SKM-1 (cell line): ENCODE measurements around the gene THRB.

Source experiments
- DNase-seq: peaks from one replicate; lab custom pipeline; 2025; ENCODE audit not compliant: unreplicated experiment; lab: John Stamatoyannopoulos, UW

The THRB gene

DNA sequence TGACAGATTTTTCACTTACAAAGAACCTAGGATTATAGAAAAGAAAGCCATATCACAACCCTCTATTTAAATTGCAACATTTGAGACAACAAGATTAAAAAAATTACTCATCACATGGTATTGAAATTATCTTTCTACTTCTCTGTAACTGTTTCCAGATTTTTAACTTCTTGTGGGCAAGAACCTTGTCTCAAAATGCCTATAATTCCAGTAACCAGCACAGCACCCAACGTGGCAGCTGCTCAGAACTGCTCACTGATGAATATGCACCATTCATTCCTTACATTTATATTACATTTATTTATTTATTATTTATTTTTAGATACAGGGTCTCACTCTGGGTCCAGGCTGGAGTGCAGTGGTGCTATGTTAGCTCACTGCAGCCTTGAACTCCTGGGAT, 216.1 kb downstream of the THRB start:
- no peak for DNase-seq

DNA sequence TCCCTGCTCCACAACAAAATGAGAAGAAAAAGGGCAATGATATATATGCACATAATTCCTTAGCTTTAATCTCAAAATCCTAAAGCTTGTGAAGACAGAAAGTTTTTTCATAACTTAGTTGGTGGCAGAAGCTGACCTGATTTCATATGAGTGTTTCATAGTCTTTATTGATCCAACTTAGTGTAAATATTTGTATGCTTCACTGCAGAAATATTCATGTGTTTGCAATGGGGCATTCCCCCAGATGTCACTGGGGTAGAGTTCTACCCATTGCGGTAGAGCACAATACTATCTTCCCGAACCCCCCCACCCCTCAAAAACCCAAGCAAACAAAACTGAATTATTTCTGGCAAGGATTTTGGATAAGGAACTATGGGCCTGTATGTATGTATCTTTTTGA, 221.2 kb downstream of the THRB start:
- no peak for DNase-seq

DNA sequence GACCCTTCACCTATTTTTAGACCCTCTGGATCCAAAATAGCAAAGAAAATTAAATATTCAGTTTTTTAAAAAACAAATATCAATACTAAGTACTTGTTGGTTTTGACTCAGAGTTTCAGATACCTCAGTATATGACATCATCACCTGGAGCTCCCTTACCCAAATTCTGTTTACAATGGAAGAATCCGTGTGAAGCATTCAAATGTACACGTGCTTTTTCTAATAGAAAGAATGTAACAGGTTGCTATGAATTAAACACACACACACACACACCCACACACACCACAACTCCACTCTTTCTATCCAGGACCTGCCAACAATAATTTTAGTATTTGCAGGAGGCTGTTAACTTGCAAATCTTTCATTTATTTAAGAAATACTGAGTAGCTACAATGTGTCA, 221.8 kb downstream of the THRB start:
- DNase-seq: no peak

DNA sequence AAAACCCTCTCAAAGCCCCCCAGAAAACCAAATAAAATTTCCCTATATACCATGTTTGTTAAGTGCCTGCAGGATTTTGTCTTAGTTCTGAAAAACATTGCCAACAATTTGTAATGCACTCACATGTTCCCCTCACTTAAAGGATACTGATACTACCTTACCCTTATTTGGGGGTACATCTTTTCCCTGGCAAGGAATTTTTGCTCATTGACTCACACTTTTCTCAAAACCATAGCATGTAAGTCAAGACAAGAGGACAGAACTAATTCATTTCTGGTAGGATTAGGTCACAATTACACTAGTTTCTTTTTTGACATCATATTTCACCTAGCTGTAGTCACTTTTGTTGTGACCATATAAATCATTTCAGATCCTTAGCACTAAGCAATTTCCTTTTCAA, 222.2 kb downstream of the THRB start:
- DNase-seq: no peak

DNA sequence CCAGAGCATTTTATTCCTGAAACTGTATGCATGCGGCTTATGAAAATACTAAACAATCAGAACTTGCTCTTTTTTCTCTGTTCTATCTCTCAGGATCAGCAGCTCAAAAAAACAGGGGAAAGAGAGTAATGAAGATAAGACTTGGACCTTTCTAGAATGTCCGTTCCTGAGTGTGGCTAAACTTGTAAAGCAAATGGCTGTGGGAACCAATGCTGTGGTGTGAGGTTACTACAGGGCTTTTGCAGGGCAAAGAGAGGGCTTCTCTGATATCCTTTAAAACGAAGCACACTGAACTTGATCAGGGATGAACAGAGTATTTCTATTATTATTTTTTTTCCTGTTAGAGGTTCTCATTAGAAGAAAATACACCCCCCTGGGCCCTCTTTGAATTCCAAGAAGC, 223.4 kb downstream of the THRB start:
- DNase-seq: no peak

DNA sequence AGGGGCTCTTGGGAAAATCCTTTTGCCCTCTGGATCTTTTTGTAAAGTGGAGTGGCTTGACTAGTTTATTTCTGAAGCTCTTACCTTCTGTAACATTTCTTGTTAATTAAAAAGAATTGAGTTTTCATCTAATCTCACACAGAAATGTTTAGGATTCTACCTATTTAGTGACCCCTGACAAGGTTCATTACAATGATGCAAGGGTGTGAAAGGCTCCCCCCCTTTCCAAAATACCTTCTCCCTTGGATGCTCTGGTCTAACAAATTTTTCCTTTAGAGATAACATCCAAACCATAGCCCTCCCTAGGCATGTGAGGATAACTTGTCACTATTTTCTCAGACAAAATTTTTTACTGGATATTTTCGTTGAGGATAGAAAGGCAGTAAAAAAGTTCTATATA, 223.9 kb downstream of the THRB start:
- no peak for DNase-seq

DNA sequence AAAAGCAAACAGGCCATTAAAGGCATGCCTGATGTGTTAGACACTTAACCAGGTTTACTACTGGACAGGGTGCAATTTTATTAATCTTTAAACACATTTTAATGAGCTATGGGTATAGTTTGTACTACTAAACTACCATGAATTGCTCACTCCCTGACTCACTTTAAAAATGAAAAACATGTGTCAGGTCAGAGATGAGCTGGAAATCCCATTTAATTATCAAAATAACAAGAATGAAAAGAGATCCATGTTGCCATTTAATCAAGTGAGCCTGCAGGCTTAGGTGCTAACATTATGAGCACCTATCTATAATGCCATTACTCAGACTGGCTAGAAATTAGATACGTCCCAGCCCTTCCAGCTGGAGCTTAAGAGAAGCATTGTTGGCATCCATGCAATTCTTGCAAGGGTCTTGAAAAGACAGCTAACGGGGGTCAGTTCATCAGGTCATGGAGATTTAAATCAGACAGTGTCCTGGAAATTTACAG, 224.4 kb downstream of the THRB start:
- no peak for DNase-seq

DNA sequence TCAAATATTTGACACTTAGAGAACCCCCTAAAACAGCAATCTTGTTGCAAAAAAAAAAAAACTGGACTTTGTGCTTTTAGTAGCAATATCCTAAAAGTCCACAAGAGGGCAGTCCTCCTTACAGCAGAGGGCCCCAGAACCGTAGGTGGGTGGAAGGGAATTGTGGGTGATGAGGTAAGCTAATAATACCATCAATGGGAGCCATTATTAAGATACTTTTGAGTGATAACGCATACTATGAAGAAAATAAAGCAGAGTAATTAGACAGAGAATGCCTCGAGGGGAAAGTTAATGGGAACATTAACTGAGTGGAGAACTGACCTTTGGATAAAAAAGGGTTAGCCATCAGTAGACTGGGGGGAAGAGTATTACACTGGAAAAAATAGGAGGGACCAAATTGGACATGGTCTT, 229.9 kb downstream of the THRB start:
- no peak for DNase-seq

DNA sequence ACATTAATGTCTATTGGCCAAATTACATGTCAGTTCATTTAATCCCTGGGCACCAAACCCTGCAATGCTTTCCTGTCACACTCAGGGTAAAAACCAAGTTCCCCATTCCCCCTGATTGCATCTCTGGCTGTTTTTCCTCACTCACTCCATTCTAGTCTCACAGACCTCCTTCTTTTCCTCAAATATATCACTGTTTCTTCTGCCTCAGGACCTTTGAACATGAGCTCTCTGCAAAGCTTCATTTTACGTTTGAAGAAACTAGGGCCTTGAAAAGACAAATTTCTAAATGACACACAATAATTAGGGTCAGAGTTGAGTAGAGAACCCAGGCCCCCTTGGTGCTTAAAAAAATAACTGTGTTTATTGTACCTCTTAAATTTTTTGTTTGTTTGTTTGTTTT, 230.6 kb downstream of the THRB start:
- no peak for DNase-seq

DNA sequence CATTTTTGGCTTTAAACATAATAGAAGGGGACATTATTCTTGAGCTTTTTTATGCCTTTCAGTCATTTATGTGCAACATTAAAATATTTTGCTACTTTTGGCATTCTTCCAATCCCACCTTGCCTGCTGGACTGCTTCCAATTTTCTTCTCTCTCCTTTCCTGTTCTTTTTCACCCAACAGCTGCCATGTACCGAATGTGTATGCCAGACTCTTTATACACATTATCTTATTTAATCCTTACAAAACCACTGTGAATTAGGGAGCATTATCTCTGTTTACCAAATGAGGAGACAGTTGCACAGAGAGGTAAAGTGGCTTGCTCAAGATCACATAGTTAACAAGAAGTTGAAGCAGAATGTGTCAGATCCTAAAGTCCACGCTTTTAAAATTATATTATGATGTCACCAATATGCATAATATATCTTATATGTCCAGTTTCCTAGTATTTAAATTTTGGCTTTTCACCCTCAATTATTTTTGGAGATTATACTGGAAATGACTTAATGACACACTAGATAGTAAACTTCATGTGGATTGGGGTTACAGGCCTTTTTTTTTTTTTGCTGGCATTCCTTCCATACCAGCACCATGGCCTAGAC, 231.5 kb downstream of the THRB start:
- DNase-seq: no peak

DNA sequence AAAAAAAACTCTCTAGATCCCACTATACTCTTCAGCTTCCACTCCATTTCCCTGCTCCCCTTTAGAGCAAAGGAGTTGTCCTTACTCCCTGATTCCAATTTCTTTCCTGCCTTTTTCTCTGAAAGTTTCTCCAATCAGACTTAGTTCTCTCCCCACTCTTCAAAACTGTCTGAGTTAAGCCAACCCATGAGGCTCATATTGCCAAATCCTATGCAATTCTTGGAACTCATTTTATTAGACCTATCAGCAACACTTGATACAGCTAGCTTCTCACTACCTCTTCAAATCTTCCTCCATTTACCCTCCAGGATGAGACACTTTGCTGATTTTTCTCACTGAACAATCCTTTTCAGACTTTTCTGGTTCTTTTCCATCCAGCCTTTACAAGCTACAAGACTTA, 233.1 kb downstream of the THRB start:
- no peak for DNase-seq

DNA sequence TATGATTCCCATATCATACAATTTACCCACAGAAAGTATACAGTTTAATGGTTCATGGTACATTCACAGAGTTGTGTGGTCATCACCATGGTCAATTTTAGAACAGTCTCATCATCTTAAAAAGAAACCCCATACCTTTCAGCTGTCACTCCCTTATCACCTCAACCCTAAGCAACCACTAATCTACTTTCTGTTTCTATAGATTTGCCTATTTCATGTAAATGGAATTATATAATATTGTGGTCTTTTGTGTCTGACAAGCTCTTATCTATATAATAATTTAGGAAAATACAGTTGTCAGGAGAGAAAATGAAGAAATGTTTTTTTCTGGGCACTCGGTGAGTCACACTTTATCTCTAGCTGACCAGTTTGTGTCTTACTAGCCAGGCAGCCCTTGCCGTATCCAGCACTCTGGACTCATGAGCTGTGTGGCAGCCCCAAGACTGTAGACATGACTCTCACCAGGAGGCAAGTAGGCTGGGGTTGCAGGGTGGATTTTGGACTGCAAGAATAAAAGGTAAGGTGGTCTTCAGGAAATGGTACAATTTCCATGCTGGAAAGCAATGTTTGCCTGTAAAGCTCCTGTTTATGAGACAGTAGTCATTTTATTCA, 234.6 kb downstream of the THRB start:
- no peak for DNase-seq

DNA sequence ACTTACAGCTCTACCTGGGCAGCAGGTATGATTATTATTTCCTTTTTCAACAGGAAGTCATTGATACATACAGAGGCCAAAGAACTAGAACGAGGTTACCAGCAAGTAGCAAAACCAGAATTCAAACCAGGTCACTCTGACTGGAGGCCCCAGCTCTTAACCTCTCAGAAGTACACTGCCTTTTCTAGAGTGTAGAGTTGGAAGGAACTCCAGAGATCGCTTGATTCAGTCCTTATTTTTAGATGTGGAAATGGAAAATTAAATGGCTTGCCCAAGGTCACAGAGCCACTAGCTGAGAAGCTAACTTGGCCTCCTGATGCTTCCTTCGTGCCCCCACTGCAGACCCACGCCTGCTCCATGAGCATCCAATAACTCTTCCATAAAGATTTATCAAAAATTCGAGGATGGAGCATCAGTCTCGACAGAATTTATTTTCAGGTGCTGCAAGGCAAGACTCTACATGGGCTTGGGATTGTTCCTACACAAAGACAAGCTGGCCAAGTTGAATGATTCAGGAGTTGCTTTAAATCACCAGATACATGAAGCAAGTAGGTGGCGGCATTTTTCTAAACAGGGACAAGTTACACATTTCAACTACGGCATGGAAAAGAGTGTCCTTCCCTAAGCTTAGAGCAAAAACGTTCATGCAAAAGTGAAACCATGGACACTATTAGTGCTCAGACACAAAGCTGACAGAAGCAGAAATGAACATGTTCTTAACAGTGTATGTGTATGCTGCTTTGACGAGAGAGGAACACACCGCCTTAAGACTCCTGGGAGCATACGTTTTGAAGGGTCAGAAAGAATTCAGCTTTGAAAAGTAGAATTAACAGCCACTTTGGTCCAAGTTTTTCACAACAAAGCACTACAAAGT, 235.7 kb downstream of the THRB start:
- no peak for DNase-seq

DNA sequence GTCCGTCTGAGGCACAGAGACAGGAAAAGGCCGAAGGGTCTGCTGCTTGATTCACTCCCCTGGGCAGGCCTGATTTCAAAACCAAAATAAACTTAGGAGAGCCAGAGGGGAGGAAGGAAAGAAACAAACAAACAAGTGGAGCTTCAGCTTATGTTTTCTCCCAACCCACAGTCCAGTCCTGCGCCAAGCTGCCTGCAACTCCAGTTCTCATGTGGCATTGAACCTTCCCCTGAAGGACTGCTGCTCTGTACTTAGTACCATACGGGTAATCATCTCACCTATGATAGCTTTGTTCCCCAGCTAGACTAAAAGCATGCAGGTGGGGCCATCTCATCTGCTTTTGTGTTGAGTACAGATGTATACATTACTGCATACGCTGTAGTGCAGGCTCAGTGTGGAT, 236.4 kb downstream of the THRB start:
- DNase-seq: no peak

DNA sequence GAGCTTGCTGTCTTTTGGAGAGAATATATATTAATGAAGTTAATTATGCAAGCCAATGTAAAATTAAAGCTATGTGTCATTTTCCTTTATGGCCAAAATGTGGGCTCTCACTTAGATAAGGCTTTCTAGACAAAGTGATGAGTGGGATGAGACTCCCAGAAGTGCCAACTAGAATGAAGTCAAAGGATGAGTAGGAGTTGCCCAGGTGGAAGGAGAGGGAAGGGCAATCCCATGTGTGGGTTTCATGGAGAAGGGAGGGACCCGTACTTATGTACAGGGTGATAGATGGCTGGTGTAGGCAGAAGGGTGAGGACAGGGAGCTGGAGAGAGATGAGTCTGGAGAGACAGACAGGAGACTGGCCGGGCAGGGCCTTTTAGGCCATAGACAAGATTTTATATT, 239.2 kb downstream of the THRB start:
- no peak for DNase-seq

DNA sequence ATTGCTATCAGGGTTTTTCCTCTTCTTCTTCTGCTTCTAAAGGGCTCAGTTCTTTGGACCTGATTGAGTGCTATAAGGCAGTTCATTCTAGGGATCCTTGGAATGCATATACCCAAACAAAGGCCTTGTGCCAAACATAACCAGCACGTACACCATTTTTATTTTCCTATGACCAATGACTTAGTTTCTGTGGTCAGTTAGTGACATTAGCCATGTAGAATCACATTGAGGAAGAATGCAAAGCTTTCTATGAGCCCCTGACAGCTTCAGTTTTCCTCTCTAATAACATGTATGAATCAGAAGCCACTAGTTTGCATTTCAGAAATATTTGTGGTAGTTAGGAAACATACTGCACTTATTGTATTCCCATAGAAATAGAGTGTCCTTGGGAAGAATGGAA, 240.0 kb downstream of the THRB start:
- DNase-seq: no peak

DNA sequence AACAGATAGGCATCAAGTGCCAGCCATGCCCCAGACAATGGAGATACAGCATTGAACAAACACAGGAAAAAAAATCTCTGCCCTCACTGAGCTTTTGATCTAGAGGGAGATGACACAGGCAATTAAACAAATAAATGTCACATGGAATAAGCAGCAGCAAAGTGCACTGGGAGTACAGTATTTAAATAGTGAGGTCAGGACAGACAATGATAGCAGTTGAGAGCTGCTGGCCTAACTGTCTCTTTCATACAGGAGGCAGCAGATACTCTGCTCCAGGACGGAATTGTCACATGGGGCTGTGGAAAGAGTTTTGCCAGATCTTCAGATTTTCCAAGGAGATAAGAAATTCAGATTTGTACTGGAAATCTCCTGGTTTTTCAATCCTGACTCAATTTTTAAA, 241.3 kb downstream of the THRB start:
- DNase-seq: no peak

DNA sequence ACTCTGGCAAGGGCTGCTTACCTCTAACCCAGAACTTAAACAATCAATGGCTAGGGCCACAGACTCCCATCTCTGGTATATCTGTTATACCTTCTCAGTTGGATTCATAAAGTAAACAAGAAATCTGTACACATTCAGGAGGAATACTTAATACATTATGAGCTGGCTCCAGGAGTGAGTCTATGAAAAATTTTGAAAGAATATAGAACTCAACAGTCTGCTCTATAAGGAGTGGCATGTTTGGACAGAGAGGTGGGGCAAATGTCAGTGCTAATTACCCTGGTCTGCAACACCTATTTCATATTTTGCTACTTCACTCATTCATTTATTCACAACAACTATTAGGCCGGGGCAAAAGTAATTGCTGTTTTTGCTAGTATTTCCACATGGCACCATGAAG, 245.1 kb downstream of the THRB start:
- DNase-seq: no peak

DNA sequence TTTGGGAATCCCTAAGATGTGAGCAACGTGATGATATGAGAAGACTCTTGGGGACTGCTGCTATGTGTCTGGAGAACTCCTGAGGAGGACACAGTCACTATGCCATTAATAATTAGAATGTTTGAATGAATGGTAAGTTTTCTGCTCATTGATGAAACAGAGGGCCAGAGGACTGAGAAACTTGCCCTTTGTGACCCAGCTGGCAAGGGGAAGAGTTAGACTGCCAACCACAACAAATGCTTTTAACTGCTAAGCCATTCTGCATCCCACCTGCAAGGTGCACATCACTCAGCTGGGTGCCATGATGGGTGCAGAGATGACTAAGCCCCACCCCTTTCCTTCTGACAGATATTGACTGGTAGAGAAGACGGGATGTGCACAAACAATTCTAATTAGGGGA, 249.6 kb downstream of the THRB start:
- no peak for DNase-seq

DNA sequence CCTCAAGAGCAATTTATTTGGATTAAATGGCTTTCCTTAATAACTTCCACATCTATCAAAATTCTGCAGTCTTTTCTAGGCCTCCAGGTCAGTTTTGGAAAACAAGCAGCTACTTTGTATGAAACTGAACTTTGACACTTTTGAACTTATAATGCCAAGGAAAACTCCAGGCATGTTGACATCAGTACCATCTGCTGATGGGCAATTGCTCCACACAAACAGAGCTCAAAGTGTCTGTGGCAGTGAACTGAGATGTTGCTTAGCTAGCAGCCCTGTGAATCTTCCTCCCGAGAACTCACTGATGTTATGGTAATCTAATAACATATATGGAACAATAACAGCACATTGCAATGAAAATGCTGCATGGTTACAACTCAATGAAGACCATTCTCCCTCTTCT, 250.2 kb downstream of the THRB start:
- DNase-seq: no peak

DNA sequence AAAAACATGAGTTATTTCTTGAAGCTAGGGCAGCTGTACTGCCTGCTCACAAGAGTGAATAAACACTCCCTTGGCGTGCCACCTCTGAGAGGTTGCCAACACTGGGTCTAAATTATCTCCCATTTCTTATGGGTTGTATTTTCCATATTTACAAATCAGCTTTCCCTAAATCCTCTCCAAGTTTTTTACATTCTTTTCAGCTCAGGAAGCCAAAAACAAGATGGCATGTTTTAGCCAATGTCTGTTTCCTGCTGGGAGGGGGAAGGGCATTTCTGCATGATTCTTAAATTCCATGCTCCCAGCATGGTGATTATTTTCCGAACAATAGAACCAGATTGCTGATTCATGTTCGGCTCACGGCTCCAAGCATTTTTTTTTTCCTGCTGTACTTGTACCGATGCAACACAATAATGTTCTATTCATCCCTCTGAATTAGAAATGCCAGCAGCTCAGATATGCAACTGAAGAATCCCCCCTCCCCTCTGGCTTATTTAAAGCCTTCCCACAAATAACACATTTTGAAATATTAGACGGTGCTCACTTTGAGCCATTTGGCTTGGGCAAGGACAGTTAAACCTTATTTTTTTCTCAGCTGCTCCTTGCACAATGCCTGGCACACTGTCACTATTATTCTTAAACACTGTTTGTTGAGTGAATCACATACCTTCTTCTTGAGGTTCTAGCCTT, 252.5 kb downstream of the THRB start:
- no peak for DNase-seq

DNA sequence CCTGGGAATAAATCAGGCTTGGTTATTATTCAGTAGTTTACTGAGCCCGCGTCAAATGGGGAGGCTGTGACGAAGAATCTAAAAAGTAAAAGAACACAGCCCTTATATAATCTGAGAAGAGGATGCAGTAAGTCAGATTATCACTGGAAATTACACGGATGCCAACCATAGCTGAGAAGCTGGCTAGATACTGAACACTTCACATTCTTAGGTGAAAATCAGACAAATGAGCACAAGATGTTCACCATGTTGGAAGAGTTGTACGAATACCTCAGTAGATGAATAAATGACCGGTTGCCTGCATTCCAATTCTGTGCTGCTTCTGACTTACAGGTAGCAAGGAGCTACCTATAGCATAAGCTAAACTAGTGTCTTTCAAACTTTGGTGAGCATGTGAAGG, 254.3 kb downstream of the THRB start:
- no peak for DNase-seq
